Stimulated activated CD4-positive, alpha-beta T cell treated with anti-CD3 and anti-CD28 coated beads, Interleukin-1b, Interleukin-23, amount 100 ng/mL, for 4 hours (primary cell): ENCODE results near the gene SMOC2.

Experiments
- DNase-seq, 2 donors: peaks; one replicate each; pipeline ENCODE4 v3.0.0-alpha.2; 2020; ENCODE audit warnings: low read depth in 2 of 2

SMOC2 gene

GRCh38 chr6:168574075-168574698 is 133.2 kb downstream of the SMOC2 start:
- DNase-seq, result no peak

- DNase-seq, result no peak
These were observed 133.8 kb downstream of the SMOC2 start for GRCh38 chr6:168574699-168575195.

GRCh38 chr6:168575346-168576098 is 134.5 kb downstream of the SMOC2 start:
- DNase-seq, result no peak

GRCh38 chr6:168576388-168576787 is 135.4 kb downstream of the SMOC2 start:
- no peak for DNase-seq

GRCh38 chr6:168577496-168577895 is 136.5 kb downstream of the SMOC2 start:
- DNase-seq, result no peak

GRCh38 chr6:168578036-168578435 is 137.1 kb downstream of the SMOC2 start:
- DNase-seq, result no peak

GRCh38 chr6:168581236-168581635 is 140.3 kb downstream of the SMOC2 start:
- DNase-seq, result no peak

- DNase-seq, result no peak
These were observed 140.7 kb downstream of the SMOC2 start for GRCh38 chr6:168581706-168582105.

GRCh38 chr6:168582571-168582981 is 141.6 kb downstream of the SMOC2 start:
- DNase-seq, result no peak

- DNase-seq, result no peak
These were observed 142.1 kb downstream of the SMOC2 start for GRCh38 chr6:168583126-168583525.

GRCh38 chr6:168583821-168584220 is 142.8 kb downstream of the SMOC2 start:
- no peak for DNase-seq

GRCh38 chr6:168584249-168584648 is 143.3 kb downstream of the SMOC2 start:
- DNase-seq, result no peak

- no peak for DNase-seq
These were observed 143.7 kb downstream of the SMOC2 start for GRCh38 chr6:168584671-168585070.

- DNase-seq, result no peak
These were observed 144.5 kb downstream of the SMOC2 start for GRCh38 chr6:168585441-168585840.

GRCh38 chr6:168589275-168589674 is 148.3 kb downstream of the SMOC2 start:
- DNase-seq, result no peak

- no peak for DNase-seq
These were observed 149.4 kb downstream of the SMOC2 start for GRCh38 chr6:168590406-168590805.

GRCh38 chr6:168596344-168596743 is 155.4 kb downstream of the SMOC2 start:
- DNase-seq, result no peak

- DNase-seq, result no peak
These were observed 156.5 kb downstream of the SMOC2 start for GRCh38 chr6:168597471-168597875.

GRCh38 chr6:168598251-168599117 is 157.5 kb downstream of the SMOC2 start:
- DNase-seq, result no peak

GRCh38 chr6:168599118-168599494 is 158.1 kb downstream of the SMOC2 start:
- DNase-seq, result no peak

- no peak for DNase-seq
These were observed 158.9 kb downstream of the SMOC2 start for GRCh38 chr6:168599769-168600330.

- no peak for DNase-seq
These were observed 159.4 kb downstream of the SMOC2 start for GRCh38 chr6:168600381-168600780.
